Activated CD8-positive, alpha-beta memory T cell treated with anti-CD3 and anti-CD28 coated beads, Interleukin-2, amount 50 U/mL, for 24 hours (primary cell): ENCODE measurements around the gene PCDHGA7.
"Not testable (repeated sequence)": the region's sequence is repeated elsewhere in the genome, so short reads cannot be mapped to it uniquely, and the experiment has no call there.

Experiments
- DNase-seq: peaks from one replicate; pipeline ENCODE4 v3.0.0-alpha.2; 2020; ENCODE audit errors: extremely low read depth

PCDHGA7 gene

DNA sequence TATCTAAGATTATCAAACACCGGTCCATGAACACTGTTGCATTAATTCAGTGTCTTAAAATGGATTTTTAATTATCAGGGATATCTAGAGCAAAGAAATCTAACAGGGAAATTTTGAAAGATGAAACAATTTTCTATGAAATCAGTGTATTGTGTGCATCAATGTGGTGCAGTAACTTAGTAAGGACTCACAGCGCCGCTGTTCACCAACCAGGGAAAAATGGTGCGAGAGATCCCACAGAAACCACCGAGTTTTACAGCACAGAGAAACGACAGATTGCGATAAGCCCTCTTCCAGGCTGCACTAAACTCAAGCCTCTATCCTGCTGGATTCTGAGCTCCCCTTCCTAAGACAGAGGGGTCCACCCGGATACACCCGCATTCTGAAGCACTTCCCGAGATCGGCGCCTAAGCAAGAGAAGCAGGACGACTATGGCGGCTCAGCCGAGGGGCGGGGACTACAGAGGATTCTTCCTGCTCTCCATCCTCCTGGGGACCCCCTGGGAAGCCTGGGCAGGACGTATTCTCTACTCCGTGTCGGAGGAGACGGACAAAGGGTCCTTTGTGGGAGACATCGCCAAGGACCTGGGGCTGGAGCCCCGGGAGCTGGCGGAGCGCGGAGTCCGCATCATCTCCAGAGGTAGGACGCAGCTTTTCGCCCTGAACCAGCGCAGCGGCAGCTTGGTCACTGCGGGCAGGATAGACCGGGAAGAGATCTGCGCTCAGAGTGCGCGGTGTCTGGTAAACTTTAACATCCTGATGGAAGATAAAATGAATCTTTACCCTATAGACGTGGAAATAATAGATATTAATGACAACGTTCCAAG lies at the start of gene PCDHGA7:
TSS of gene PCDHGA7 (plus strand) at position 274 of the 826 bp plus-strand sequence. CDS start at position 432, 158 bp downstream.
- DNase-seq = no peak

GRCh38 chr5:141338538-141339306 lies 43.8 kb upstream of the PCDHGA7 start, which contains the start of gene PCDHGA2:
TSS of gene PCDHGA2 (plus strand) at chr5:141338760.
- no peak for DNase-seq

DNA sequence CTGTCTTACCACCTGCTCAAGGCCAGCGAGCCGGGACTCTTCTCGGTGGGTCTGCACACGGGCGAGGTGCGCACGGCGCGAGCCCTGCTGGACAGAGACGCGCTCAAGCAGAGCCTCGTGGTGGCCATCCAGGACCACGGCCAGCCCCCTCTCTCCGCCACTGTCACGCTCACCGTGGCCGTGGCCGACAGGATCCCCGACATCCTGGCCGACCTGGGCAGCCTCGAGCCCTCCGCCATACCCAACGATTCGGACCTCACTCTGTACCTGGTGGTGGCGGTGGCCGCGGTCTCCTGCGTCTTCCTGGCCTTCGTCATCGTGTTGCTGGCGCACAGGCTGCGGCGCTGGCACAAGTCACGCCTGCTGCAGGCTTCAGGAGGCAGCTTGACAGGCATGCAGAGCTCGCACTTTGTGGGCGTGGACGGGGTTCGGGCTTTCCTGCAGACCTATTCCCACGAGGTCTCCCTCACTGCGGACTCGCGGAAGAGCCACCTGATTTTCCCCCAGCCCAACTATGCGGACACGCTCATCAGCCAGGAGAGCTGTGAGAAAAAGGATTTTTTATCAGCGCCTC lies 41.7 kb upstream of the PCDHGA7 start:
- DNase-seq = not testable (repeated sequence)

- no peak for DNase-seq
Measured at GRCh38 chr5:141342773-141343172, 39.8 kb upstream of the PCDHGA7 start.

- DNase-seq = no peak
Measured at GRCh38 chr5:141343242-141343952, 39.1 kb upstream of the PCDHGA7 start, which contains the start of gene PCDHGA3. TSS of gene PCDHGA3 (plus strand) at chr5:141343829. CDS start at chr5:141344034, 205 bp downstream.

GRCh38 chr5:141343953-141344463 lies 38.5 kb upstream of the PCDHGA7 start:
- DNase-seq = no peak

DNA sequence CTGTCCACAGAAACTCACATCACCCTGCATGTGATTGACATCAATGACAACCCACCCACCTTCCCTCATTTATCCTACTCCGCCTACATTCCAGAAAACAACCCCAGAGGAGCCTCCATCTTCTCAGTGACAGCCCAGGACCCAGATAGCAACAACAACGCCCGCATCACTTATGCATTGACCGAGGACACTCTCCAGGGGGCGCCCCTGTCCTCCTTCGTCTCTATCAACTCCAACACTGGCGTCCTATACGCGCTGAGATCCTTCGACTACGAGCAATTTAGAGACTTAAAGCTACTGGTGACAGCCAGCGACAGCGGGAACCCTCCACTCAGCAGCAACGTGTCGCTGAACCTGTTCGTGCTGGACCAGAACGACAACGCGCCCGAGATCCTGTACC lies 37.2 kb upstream of the PCDHGA7 start:
- DNase-seq = no peak

DNA sequence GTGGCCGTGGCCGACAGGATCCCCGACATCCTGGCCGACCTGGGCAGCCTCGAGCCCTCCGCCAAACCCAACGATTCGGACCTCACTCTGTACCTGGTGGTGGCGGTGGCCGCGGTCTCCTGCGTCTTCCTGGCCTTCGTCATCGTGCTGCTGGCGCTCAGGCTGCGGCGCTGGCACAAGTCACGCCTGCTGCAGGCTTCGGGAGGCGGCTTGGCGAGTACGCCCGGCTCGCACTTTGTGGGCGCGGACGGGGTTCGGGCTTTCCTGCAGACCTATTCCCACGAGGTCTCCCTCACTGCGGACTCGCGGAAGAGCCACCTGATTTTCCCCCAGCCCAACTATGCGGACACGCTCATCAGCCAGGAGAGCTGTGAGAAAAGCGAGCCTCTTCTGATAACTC lies 36.5 kb upstream of the PCDHGA7 start:
- DNase-seq = not testable (repeated sequence)

DNA sequence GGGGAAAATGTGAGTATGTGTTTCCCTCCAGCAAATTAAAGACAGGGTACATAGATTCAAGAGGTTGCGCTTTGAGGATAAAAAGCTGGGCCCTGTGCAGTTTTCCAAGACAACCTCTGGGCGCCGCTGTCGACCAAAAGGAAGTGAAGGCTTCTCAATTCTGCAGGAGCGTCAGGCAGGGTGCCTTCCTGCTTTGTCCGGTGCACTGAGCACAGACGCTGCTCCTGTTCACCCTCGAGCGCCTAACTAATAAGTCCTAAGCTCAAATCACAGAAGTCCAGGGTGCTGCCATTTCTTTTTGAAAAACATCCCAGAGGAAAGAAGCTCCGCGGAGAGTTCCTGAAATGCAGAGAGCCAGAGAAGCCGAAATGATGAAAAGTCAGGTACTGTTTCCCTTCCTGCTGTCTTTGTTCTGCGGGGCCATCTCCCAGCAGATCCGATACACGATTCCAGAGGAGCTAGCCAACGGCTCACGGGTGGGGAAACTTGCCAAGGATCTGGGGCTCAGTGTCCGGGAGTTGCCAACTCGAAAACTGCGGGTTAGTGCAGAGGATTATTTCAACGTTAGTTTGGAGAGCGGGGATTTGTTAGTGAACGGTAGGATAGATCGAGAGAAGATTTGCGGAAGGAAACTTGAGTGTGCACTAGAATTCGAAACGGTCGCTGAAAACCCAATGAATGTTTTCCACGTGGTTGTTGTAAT lies 32.5 kb upstream of the PCDHGA7 start, which contains the start of gene PCDHGB1:
TSS of gene PCDHGB1 (plus strand) at position 183 of the 703 bp plus-strand sequence. CDS start at position 345, 162 bp downstream.
- no peak for DNase-seq

- DNase-seq = no peak
Measured at GRCh38 chr5:141351591-141351990, 31.0 kb upstream of the PCDHGA7 start.

DNA sequence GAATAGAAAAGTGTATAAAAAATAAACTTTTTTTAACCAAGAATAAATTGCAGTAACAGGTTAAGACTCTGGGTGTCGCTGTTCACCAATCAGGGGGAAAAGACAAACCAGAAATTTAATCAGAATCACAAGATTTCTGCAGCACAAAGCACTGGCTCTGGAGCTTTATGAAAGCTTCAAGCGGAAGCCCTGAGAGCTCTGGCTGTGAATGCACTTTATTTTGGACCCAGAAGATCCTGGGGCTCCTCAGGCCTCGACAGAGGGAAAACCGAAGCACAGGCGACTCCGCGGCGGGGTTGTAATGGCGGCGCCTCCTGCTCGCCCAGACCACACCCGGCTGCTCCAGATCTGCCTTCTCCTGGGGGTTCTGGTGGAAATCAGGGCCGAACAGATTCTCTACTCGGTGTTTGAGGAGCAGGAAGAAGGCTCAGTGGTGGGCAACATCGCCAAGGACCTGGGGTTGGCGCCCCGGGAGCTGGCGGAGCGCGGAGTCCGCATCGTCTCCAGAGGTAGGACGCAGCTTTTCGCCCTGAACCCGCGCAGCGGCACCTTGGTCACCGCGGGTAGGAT lies 27.6 kb upstream of the PCDHGA7 start, which contains the start of gene PCDHGA4:
TSS of gene PCDHGA4 (plus strand) at position 122 of the 570 bp plus-strand sequence. CDS start at position 209, 87 bp downstream.
- no peak for DNase-seq

- no peak for DNase-seq
Measured at GRCh38 chr5:141355641-141356040, 26.9 kb upstream of the PCDHGA7 start.

- DNase-seq = no peak
Measured at GRCh38 chr5:141356133-141356532, 26.4 kb upstream of the PCDHGA7 start.

- DNase-seq = no peak
Measured at GRCh38 chr5:141356950-141357349, 25.6 kb upstream of the PCDHGA7 start.

- no peak for DNase-seq
Measured at GRCh38 chr5:141359790-141360426, 22.6 kb upstream of the PCDHGA7 start, which contains the start of gene PCDHGB2. TSS of gene PCDHGB2 (plus strand) at chr5:141359994. CDS start at chr5:141360136, 142 bp downstream.

DNA sequence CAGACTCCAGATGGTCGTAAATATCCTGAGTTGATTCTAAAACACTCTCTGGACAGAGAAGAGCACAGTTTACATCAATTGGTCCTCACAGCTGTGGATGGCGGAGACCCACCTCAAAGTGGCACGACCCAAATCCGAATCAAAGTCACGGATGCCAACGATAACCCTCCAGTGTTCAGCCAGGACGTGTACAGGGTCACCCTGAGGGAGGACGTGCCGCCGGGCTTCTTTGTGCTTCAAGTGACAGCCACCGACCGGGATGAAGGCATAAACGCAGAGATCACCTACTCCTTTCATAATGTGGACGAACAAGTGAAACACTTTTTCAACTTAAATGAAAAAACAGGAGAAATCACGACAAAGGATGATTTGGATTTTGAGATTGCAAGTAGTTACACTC lies 21.9 kb upstream of the PCDHGA7 start:
- no peak for DNase-seq

- DNase-seq = no peak
Measured at GRCh38 chr5:141362719-141363118, 19.8 kb upstream of the PCDHGA7 start.

DNA sequence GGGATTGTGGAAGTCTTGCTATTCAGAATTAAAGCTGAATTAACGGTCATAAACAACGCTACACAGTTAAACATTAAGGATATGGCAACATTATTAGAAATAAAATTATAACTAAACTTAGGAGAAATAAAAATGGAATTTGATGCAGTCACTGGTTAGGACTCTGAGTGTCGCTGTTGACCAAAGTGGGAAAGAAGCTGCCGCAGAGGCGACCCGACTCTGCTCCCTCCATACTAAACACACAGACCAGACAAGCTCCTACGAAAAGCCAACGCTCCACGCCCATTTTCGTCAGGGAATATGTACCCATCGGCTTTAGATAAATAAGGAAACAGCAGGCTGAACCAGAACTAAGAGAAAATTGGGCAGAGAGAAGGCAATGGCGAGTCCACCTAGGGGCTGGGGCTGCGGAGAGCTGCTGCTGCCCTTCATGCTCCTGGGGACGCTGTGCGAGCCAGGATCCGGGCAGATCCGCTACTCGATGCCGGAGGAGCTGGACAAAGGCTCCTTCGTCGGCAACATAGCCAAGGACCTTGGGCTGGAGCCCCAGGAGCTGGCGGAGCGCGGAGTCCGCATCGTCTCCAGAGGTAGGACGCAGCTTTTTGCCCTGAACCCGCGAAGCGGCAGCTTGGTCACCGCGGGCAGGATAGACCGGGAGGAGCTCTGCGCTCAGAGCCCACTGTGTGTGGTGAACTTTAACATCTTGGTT lies 18.4 kb upstream of the PCDHGA7 start, which contains the start of gene PCDHGA5:
TSS of gene PCDHGA5 (plus strand) at position 211 of the 709 bp plus-strand sequence. CDS start at position 380, 169 bp downstream.
- DNase-seq = no peak
